ENCODE results near the gene TMEM164.

TMEM164 gene

DNA sequence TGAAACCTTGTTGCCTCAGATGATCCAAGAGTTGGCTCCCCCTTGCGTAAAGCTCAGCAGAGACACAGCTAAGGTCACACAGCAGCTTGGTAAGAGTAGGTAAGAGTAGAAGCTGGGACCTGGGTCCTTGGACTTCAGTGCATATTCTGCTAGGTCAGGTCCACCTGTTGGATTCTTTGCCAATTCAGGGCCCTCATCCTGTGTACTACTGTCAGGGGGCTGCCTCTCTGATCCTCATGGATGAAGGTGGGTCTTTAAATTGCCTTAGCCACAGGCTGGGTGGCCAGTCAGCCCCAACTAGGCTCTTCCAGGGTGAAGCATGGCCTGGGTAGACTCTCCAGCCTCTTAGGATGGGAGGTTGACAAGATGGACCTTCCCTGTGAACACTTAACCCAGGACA lies 159.2 kb downstream of the TMEM164 start:
- Histone ChIP-seq H3K27me3 (ENCODE audit: control insufficient read depth, insufficient read depth, low read length) (peaks cover under 1% of the 10 kb centered on the region), H3K4me1 (ENCODE audit: control insufficient read depth, insufficient read depth, low read length) (peaks cover 13% of the 10 kb centered on the region), H3K9ac (ENCODE audit: low read depth, low read length) (no peak overlapping the region), H3K36me3 (ENCODE audit: insufficient read depth, low read length) (no peaks in the 10 kb centered on the region), H3K4me2 (ENCODE audit: low read length) (no peak overlapping the region), H3K4me3 (ENCODE audit: low read length) (no peak overlapping the region), H3K9me3 (replicated peaks; ENCODE audit: low read length) (no peaks in the 10 kb centered on the region)

GRCh38 chrX:110162867-110163266 lies 160.0 kb downstream of the TMEM164 start:
- H3K9me3 ChIP-seq (replicated peaks; ENCODE audit: low read length), result no peaks in the 10 kb centered on the region
- H3K4me3 ChIP-seq (ENCODE audit: low read length), result no peak overlapping the region
- H3K4me2 ChIP-seq (ENCODE audit: low read length), result no peak overlapping the region
- peaks cover 17% of the 10 kb centered on the region for H3K4me1 ChIP-seq (ENCODE audit: control insufficient read depth, insufficient read depth, low read length)
- no peaks in the 10 kb centered on the region for H3K27me3 ChIP-seq (ENCODE audit: control insufficient read depth, insufficient read depth, low read length)
- H3K36me3 ChIP-seq (ENCODE audit: insufficient read depth, low read length), result no peaks in the 10 kb centered on the region
- no peak overlapping the region for H3K9ac ChIP-seq (ENCODE audit: low read depth, low read length)

- Histone ChIP-seq H3K4me1 (ENCODE audit: control insufficient read depth, insufficient read depth, low read length) (peaks cover 23% of the 10 kb centered on the region), H3K36me3 (ENCODE audit: insufficient read depth, low read length) (no peaks in the 10 kb centered on the region), H3K9me3 (replicated peaks; ENCODE audit: low read length) (no peaks in the 10 kb centered on the region), H3K4me3 (ENCODE audit: low read length) (no peak overlapping the region), H3K9ac (ENCODE audit: low read depth, low read length) (no peak overlapping the region), H3K27me3 (ENCODE audit: control insufficient read depth, insufficient read depth, low read length) (no peaks in the 10 kb centered on the region), H3K4me2 (ENCODE audit: low read length) (no peak overlapping the region)
Measured at GRCh38 chrX:110163488-110163887, 160.6 kb downstream of the TMEM164 start.

- Histone ChIP-seq H3K9ac (ENCODE audit: low read depth, low read length) (no peak overlapping the region), H3K9me3 (replicated peaks; ENCODE audit: low read length) (no peaks in the 10 kb centered on the region), H3K4me3 (ENCODE audit: low read length) (no peak overlapping the region), H3K27me3 (ENCODE audit: control insufficient read depth, insufficient read depth, low read length) (no peaks in the 10 kb centered on the region), H3K4me2 (ENCODE audit: low read length) (peak overlapping the region; percentile 26), H3K36me3 (ENCODE audit: insufficient read depth, low read length) (peaks cover 7% of the 10 kb centered on the region), H3K4me1 (ENCODE audit: control insufficient read depth, insufficient read depth, low read length) (peaks cover 22% of the 10 kb centered on the region)
Measured at GRCh38 chrX:110167952-110168451, 165.1 kb downstream of the TMEM164 start.

DNA sequence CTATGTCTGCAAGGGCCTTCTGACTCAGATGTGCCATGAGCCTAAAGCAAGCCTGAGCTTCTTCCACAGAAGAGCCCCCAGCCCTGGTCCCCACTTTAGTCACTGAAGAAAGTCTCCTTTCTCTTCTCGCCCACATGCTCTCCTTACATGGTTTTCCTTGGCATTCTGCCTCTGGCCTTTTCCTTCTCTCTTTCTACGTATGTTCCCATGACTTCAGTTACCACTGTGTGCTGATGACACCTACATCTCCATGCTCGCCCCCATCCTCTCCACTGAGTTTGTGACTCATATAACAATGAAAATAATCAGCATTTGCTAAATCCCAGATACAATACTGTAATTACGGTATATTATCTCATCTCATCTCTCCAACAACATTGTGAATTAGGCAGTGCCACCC lies 165.7 kb downstream of the TMEM164 start:
- peaks cover 7% of the 10 kb centered on the region for H3K36me3 ChIP-seq (ENCODE audit: insufficient read depth, low read length)

DNA sequence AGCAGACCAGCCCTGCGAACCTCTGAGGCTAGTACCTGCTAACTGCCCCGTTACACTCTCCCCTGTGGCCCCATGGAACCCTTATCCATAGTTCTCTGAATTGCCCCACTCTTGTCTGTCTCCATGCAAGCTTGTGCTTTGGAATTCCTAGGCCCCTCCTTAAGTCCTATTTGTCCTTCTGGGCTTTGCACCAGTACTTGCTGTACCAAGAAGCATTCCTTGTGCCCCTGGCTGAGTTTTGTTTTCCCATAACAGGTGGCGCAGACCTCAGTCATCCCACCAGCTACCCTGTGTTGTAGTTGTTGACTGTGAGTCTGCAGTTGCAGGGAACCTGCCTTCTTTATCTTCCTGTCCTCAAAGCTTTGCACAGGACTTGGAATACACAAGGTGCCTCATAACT lies 167.1 kb downstream of the TMEM164 start:
- Histone ChIP-seq H3K9me3 (replicated peaks; ENCODE audit: low read length) (no peaks in the 10 kb centered on the region), H3K36me3 (ENCODE audit: insufficient read depth, low read length) (peaks cover 7% of the 10 kb centered on the region), H3K27me3 (ENCODE audit: control insufficient read depth, insufficient read depth, low read length) (no peaks in the 10 kb centered on the region), H3K4me3 (ENCODE audit: low read length) (no peak overlapping the region), H3K9ac (ENCODE audit: low read depth, low read length) (no peak overlapping the region), H3K4me2 (ENCODE audit: low read length) (no peak overlapping the region), H3K4me1 (ENCODE audit: control insufficient read depth, insufficient read depth, low read length) (peaks cover 28% of the 10 kb centered on the region)

More for the DNA sequence above, 165.7 kb downstream of the TMEM164 start:
- Histone ChIP-seq H3K4me1 (ENCODE audit: control insufficient read depth, insufficient read depth, low read length) (peaks cover 23% of the 10 kb centered on the region), H3K9ac (ENCODE audit: low read depth, low read length) (no peak overlapping the region), H3K9me3 (replicated peaks; ENCODE audit: low read length) (no peaks in the 10 kb centered on the region), H3K4me3 (ENCODE audit: low read length) (no peak overlapping the region), H3K27me3 (ENCODE audit: control insufficient read depth, insufficient read depth, low read length) (no peaks in the 10 kb centered on the region), H3K4me2 (ENCODE audit: low read length) (peak overlapping the region; percentile 26)

DNA sequence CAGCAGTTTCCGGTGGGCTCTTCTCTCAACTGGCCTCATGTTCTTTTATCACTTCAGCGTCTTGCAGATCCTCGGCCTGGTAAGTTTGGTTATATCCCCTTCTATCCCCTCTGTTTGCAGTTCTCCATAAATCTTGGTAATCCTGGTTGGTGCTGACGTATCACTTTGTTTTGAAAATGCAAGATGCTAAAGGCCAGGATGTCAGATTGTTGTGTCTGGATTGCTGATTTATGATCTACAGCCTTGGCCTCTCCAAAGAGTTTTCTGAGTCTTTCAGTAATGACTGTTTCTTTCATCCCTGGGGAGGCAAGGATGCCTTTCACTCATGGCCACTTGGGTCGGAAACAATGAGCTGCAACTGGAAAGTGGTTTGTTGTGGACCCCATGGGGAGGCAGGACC lies 168.5 kb downstream of the TMEM164 start:
- Histone ChIP-seq H3K9ac (ENCODE audit: low read depth, low read length) (no peak overlapping the region), H3K4me1 (ENCODE audit: control insufficient read depth, insufficient read depth, low read length) (peaks cover 28% of the 10 kb centered on the region), H3K27me3 (ENCODE audit: control insufficient read depth, insufficient read depth, low read length) (no peaks in the 10 kb centered on the region), H3K9me3 (replicated peaks; ENCODE audit: low read length) (no peaks in the 10 kb centered on the region), H3K4me3 (ENCODE audit: low read length) (no peak overlapping the region), H3K36me3 (ENCODE audit: insufficient read depth, low read length) (peaks cover 7% of the 10 kb centered on the region), H3K4me2 (ENCODE audit: low read length) (no peak overlapping the region)

DNA sequence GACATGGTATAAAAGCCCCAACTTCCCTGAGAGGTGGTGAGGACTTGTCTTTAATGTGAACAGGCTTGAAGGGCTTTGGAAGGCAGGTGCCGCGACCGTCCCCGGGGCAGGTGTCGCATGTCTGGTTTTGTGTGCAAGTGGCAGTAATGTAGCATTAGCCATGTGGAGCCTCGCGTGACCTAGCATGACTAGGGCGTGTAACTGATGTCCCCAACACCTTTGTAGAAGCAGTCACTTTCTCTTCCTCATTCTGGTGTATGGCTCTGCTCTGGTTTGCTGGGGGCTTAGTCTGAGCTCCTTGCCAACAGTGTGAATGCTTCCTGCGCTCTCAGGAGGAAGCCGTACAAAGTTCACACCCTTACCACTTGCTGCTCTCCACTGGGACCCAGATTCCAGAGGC lies 169.3 kb downstream of the TMEM164 start:
- H3K9me3 ChIP-seq (replicated peaks; ENCODE audit: low read length), result no peaks in the 10 kb centered on the region
- no peaks in the 10 kb centered on the region for H3K27me3 ChIP-seq (ENCODE audit: control insufficient read depth, insufficient read depth, low read length)
- peaks cover 7% of the 10 kb centered on the region for H3K36me3 ChIP-seq (ENCODE audit: insufficient read depth, low read length)
- H3K9ac ChIP-seq (ENCODE audit: low read depth, low read length), result no peak overlapping the region
- H3K4me3 ChIP-seq (ENCODE audit: low read length), result no peak overlapping the region
- H3K4me1 ChIP-seq (ENCODE audit: control insufficient read depth, insufficient read depth, low read length), result peaks cover 28% of the 10 kb centered on the region
- H3K4me2 ChIP-seq (ENCODE audit: low read length), result no peak overlapping the region

- H3K9ac ChIP-seq (ENCODE audit: low read depth, low read length), result peak overlapping the region; percentile 3
Measured at GRCh38 chrX:110173192-110174175, 170.6 kb downstream of the TMEM164 start.

GRCh38 chrX:110175146-110175545 lies 172.2 kb downstream of the TMEM164 start:
- peaks cover 3% of the 10 kb centered on the region for H3K27me3 ChIP-seq (ENCODE audit: control insufficient read depth, insufficient read depth, low read length)
- no peak overlapping the region for H3K4me2 ChIP-seq (ENCODE audit: low read length)
- no peak overlapping the region for H3K9ac ChIP-seq (ENCODE audit: low read depth, low read length)
- peaks cover 14% of the 10 kb centered on the region for H3K4me1 ChIP-seq (ENCODE audit: control insufficient read depth, insufficient read depth, low read length)
- H3K9me3 ChIP-seq (replicated peaks; ENCODE audit: low read length), result no peaks in the 10 kb centered on the region
- no peak overlapping the region for H3K4me3 ChIP-seq (ENCODE audit: low read length)
- peaks cover 7% of the 10 kb centered on the region for H3K36me3 ChIP-seq (ENCODE audit: insufficient read depth, low read length)

More at GRCh38 chrX:110173192-110174175, 170.6 kb downstream of the TMEM164 start:
- peaks cover 7% of the 10 kb centered on the region for H3K36me3 ChIP-seq (ENCODE audit: insufficient read depth, low read length)
- no peak overlapping the region for H3K4me3 ChIP-seq (ENCODE audit: low read length)
- peaks cover 18% of the 10 kb centered on the region for H3K4me1 ChIP-seq (ENCODE audit: control insufficient read depth, insufficient read depth, low read length)
- peaks cover 3% of the 10 kb centered on the region for H3K27me3 ChIP-seq (ENCODE audit: control insufficient read depth, insufficient read depth, low read length)
- H3K9me3 ChIP-seq (replicated peaks; ENCODE audit: low read length), result no peaks in the 10 kb centered on the region
- peak overlapping the region; percentile 4 for H3K4me2 ChIP-seq (ENCODE audit: low read length)

- Histone ChIP-seq H3K4me2 (ENCODE audit: low read length) (no peak overlapping the region), H3K9me3 (replicated peaks; ENCODE audit: low read length) (no peaks in the 10 kb centered on the region), H3K36me3 (ENCODE audit: insufficient read depth, low read length) (peaks cover 7% of the 10 kb centered on the region), H3K4me3 (ENCODE audit: low read length) (no peak overlapping the region), H3K27me3 (ENCODE audit: control insufficient read depth, insufficient read depth, low read length) (peaks cover 3% of the 10 kb centered on the region), H3K4me1 (ENCODE audit: control insufficient read depth, insufficient read depth, low read length) (peaks cover 19% of the 10 kb centered on the region), H3K9ac (ENCODE audit: low read depth, low read length) (no peak overlapping the region)
Measured at GRCh38 chrX:110175696-110176095, 172.8 kb downstream of the TMEM164 start.
